ENCODE results near the gene SASS6. TPM values are rescaled to one million over a fixed set of nuclear protein-coding genes. Genes with fewer than 3 reads are reported as not detected.

Gene SASS6
- polyA plus RNA-seq, 4 donors, result 6.4 to 10.7 (median 8.9) TPM

DNA sequence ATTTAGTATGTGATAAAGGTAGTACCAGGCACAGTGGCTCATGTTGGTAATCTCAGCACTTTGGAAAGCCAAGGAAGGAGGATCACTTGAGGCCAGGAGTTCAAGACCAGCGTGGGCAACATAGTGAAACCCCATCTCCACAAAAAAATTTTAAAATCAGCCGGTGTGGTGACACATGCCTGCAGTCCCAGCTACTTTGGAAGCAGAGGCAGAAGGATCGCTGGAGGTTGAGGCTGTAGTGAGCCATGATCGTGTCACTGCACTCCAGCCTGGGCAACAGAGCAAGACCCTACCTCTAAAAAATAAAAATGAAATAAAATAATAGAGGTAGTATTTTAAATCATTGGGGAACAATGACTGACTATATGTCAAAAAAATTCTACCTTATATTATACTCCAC, 17.2 kb downstream of the SASS6 start:
- DNase-seq (ENCODE audit: low read depth in 4 of 4, low spot score in 3 of 4), result no peak

DNA sequence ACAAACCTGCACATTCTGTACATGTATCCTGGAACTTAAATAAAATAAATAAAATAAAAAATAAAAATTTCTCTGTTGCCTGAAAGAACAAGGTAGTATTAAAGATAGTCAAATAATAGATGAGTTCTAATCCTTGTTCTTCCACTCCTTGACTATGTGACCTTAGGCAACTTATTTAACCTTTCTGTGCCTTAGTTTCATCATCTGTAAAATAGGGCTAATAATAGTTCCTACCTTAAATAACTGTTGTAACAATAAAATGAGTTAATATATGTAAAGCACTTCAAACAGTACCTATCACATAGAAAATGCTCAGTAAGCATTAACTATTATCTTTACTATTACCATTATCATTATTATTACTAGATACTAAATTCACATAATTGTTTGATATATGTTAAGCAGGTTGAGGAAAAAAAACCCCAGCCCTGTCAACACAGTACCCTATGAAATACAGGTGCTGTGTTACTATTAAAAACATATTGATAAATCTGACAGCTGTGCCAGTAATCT, 23.1 kb downstream of the SASS6 start:
- DNase-seq (ENCODE audit: low read depth in 4 of 4, low spot score in 3 of 4), result no peak

DNA sequence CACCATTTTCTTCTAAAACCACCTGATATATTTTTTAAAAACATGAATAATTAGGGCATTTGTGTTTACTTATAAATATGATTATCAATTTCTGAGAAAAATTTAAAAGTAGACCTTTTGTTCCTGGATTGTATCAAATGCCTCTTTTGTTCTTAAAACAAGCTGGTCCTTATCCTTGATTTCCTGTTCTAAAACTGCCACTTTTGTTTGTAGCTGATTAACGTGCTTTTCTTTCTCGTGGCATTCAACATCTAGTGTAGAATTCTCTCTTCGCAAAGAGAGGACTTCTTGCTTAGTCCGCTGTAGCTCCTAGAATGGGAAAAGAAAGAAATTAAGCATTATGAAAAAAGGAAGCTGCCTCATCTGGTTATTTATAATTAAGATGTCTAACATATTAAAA, 25.0 kb downstream of the SASS6 start:
- no peak for DNase-seq (ENCODE audit: low read depth in 4 of 4, low spot score in 3 of 4)

DNA sequence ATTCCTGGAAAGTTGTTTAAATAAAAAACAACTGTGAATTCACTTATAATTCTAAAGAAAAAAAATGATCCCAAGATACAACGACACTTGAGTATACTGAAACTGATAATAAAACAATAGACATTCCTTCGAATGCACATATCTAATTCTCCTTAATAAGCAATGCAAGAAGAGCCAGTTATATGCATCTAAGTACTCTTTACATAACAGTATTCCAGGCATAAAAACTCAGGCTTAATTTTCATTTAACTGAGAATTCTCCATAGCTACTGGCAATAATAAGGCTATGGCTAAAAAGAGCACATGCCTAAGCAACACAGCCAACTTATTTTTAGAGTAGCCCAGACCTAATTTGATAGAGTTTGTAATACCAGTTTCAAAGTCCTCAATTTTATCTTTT, 31.2 kb downstream of the SASS6 start:
- no peak for DNase-seq (ENCODE audit: low read depth in 4 of 4, low spot score in 3 of 4)

DNA sequence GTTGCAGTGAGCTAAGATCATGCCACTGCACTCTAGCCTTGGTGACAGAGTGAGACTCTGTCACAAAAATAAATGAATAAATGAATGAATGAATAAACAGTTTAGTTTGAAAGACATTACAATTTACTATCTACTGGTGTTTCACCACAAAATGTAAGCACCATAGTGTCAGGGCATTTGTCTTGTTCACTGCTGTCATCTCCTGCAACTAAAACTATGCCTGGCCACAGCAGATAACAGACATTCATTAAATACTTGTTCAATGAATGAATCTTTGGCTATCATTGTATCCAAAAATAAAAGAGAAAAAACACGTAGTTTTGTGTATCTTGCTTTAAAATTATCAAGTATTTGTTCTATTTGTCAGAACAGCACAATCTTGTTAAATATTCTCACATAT, 32.5 kb downstream of the SASS6 start:
- no peak for DNase-seq (ENCODE audit: low read depth in 4 of 4, low spot score in 3 of 4)

DNA sequence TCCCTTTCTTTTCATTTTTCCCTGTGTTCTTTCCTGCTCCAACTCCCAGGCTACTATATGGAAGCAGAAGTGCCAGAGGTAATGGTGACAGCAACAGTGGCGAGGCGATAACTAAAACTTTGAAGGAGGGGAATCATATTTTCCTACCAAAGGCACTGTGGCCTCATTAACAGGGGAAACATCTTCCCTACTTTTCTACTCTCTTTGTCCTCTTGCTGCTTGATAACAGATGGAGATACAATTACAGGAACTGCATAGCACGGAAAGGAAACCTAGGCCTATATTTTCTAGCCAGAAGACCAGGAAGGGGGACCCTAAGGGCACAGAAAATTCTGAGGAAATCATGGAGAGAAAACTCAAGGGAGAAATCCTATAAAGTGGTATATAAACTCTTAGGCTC, 42.3 kb downstream of the SASS6 start:
- DNase-seq (ENCODE audit: low read depth in 4 of 4, low spot score in 3 of 4), result no peak

DNA sequence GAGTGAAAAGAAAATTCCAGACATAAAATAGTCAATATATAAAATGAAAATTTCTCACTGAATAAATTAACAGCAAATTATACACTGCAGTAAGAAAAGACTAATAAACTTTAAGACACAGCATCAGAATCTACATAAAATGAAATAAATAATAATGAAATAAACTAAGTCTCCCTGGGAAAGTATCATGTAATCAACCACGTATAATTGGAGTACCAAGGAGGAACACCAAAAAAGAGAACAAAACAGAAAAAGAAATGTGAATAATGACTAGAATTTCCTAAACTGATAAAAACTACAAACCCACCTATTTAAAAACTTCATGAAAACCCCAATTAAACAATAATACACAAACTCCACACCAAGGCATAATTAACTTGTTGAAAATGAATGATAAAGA, 43.6 kb downstream of the SASS6 start:
- no peak for DNase-seq (ENCODE audit: low read depth in 4 of 4, low spot score in 3 of 4)

DNA sequence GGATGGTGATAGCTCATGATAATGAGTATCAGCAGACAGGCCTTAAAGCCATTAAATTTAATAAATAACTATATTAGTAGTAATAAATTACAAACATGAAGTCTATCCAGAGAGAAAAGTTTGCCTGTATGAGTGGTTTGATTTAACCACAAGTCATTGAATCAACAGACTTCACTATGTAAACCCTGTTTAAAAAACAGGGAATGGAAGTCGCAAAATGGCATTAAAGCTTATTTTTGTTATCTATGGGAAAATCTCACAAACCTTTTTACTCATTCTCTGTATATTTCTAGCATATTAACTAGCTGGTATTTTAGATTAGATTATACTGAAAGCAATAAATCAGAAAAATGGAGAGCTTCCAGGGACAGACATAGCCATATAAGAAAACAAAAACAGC, 45.3 kb downstream of the SASS6 start:
- DNase-seq (ENCODE audit: low read depth in 4 of 4, low spot score in 3 of 4), result no peak

DNA sequence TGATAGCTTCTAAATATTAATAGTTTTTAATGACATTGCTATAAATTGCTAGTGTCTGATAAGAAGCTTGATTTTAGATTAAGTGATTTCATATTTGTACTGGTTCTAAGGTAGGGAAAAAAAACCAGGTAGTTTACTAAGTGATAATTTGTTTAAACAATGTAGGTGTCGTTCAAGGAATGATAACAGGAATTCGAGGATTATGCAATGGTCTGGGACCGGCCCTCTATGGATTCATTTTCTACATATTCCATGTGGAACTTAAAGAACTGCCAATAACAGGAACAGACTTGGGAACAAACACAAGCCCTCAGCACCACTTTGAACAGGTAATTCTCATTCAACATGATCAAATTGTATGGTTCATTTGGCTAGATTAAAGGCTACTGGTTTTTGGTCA, 52.4 kb downstream of the SASS6 start:
- no peak for DNase-seq (ENCODE audit: low read depth in 4 of 4, low spot score in 3 of 4)

DNA sequence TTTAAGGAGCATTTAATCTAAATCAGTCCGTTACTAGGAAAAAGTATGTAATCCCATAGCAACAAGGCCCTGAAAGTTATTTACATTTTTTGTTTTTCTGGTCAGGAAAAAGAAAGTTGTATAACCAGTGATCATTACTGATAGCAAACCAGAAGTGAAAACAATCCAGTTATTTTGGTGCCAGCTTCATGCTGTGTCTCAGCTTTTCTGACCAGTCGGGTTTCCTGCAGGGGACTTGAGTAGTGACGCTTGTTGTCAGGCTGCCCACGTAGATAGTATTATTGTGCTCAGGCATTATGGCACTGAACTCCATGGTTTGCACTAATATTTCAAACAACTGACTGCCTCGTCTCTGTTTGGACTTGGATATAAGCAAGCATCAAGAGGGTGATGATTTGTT, 55.2 kb downstream of the SASS6 start:
- DNase-seq (ENCODE audit: low read depth in 4 of 4, low spot score in 3 of 4), result no peak

DNA sequence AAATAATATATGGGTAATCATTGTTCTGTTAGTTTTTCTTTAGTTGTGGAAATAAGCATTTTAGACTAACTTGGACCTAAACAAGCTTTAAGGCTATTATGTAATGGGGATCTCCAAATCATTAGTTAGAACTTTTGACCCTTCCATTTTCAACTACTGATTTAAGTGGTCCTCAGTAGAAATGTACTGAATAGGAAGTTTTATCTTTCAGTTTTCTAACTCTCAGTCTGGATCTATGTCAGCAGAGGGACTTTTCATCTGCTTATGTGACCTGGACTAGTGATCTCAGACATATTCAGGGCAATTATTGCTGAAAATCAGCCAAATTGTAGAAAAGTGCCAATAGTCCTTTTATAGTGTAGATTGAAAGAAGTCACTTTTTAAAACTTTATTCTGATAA, 56.0 kb downstream of the SASS6 start:
- DNase-seq (ENCODE audit: low read depth in 4 of 4, low spot score in 3 of 4), result no peak

DNA sequence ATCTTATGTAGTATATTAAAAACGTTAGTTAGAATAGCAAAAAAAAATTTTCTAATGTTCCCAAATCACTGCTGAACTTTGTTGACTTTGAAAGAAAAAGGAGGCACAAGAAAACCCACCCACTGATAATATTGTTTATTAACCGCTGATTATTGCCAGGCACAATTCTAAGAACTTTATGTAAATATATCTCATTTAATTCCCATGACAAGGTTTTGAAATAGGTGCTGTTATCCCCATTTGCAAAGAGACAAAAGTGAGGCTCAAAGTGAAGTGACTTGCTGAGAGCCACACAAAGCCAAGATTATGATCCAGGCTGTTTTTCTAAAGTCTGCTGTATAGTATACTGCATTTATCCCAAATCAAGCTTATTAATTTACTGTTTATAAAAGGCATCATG, 56.4 kb downstream of the SASS6 start:
- no peak for DNase-seq (ENCODE audit: low read depth in 4 of 4, low spot score in 3 of 4)

DNA sequence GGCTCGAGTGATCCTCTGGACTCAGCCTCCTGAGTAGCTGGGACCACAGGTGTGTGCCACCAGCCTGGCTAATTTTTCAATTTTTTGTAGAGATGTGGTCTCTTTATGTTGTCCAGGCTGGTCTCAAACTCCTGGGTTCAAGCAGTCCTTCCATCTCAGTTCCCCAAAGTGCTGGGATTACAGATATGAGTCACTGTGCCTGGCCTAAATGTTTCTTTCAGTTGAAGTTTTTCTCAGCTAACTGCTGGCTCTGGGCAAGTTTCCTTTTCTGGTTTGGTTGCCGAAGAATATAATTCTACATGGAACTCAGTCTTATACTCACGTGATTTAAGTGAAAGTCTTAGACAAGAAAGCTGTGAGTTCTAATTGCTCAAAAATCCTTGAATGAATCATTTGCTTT, 57.0 kb downstream of the SASS6 start:
- DNase-seq (ENCODE audit: low read depth in 4 of 4, low spot score in 3 of 4), result no peak

DNA sequence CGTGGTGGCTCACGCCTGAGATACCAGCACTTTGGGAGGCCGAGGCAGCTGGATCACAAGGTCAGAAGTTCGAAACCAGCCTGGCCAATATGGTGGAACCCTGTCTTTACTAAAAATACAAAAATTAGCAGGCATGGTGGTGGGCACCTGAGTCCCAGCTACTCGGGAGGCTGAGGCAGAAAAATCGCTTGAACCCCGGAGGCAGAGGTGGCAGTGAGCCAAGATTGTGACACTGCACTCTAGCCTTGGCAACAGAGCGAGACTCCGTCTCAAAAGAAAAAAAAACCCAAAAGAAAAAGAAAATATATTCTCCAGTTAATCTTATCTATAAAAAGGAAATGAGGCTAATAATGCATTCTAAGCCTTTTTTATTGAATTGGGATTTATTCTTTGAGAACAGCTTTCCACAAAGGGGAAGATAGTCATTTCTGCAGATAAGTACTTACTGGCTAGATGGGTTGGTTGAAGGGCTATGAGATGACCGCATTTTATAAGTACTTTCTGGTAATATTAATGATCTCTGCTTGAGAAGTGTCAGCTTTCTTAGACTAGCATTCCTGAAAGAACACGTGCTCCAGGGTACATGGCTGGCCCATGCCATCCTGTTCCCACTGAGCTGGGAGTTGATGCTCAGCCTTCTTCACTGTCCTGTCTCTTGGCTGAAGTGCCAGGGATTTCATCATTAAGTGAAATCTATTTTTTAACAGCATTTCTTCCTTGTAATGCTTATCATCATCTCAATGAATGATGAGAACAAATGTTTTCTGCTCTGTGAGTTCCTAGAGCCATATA, 57.9 kb downstream of the SASS6 start:
- no peak for DNase-seq (ENCODE audit: low read depth in 4 of 4, low spot score in 3 of 4)

DNA sequence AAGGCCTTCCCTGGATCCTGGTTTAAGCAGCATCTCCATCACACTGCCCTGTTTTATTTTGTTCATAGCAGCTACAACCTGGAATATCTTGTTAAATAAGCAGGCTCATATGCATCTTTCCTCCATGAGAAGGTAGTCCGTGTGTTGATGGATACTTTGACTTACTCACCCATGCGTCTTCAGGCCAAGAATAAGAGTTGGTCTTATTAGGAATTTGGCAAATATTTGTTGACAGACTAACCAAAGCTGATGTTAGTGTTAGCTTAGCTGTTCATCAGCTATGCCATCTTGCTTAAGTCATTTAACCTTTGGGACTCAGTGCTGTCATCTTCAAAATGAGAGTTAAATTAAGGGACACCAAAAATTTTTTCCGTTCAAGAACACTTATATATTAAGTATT, 59.2 kb downstream of the SASS6 start:
- DNase-seq (ENCODE audit: low read depth in 4 of 4, low spot score in 3 of 4), result no peak

DNA sequence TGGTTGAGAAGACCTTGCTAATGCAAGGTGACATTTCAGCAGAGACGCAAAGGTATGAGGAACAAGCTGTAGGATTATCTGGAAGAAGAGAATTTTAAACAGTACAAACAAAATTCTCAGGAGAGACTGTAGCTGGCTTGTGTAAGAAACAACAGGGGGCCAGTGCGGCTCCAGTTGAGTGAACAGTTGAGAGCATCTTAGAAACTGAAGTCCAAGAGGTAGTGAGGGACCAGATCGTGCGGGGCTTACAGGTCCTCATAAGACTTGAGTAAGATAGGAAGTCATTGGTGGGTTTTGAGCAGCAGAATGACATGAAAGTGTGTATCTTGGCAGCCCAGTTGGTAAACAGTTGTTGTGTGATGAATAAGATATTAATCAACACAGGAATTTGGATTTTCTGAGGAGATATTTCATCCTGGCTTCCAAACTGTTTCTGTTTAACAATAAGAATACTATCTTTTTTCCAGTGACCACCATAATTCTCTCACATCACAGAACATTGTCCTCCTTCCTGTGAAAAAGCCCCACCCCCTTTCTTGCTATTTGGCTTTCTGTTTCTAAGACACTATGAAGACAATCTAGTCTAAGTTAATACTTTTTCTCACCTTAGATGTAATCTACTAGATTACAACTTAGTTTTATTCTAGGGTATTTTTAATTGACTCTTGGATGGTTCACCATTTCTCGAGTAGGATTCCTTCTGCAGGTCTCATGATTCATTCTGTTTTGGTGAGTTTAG, 62.4 kb downstream of the SASS6 start:
- DNase-seq (ENCODE audit: low read depth in 4 of 4, low spot score in 3 of 4), result no peak

DNA sequence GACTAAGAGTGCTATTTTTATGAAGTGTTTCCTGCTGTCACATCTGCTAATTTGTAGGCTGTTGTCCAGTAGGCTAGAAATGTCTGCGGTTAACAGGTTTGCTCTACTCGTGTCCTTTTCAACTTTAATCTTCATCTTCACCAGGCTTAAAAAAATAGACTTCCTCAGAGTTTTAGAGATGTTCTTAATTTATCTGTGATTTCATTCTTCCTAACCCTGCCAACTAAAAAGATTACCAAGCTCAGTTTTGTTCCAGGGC, 66.8 kb downstream of the SASS6 start:
- DNase-seq (ENCODE audit: low read depth in 4 of 4, low spot score in 3 of 4), result no peak

DNA sequence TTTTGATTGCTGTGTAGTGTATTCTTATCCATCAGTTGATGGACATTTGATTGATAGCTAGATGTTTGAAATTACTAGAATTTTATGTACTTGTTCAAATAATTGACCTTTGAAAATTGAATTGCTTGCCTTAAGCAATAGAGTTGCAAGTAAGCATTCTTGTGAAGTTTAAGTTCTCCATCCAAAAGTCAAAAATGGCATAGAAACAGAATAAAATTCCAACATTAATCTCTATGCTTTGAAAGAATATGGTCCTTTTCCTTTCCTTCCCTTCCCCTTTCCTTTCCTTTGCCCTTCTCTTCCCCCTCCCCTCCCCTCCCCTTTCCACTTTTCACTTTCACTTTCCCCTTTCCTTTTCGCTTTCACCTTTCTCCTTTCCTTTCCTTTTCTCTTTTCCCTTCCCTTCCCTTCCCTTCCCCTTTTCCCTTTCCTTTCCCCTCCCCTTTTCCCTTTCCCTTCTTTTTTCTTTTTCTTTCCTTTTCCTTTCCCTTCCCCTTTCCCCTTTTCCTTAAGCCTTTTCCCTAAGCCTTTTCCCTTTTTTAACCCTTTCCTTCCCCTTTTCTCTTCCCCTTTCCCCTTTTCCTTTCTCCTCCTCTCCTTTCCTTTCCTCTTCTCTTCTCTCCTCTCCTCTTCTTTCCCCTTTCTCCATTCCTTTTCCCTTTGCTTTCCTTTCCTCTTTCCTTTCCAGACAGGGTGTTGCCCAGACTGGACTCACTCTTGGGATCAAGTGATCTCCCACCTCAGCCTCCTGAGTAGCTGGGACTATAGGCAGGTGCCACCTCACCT, 67.4 kb downstream of the SASS6 start:
- DNase-seq (ENCODE audit: low read depth in 4 of 4, low spot score in 3 of 4), result no peak

DNA sequence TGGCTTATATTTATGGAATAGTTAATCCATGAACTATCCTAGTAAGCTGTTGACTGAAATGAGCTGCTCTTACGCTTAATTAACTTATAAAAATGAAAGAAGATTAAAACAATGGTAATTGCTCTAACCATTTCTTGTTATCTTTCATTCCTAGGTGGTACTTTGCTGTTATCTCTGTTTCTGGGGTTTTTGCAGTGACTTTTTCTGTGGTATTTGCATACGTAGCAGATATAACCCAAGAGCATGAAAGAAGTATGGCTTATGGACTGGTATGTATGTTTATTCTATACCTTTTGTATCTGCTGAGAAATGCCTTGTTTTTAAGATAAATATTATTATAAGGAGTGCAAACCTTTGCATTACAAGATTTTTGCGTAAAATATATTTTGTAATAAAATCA, 71.0 kb downstream of the SASS6 start:
- DNase-seq (ENCODE audit: low read depth in 4 of 4, low spot score in 3 of 4), result no peak

DNA sequence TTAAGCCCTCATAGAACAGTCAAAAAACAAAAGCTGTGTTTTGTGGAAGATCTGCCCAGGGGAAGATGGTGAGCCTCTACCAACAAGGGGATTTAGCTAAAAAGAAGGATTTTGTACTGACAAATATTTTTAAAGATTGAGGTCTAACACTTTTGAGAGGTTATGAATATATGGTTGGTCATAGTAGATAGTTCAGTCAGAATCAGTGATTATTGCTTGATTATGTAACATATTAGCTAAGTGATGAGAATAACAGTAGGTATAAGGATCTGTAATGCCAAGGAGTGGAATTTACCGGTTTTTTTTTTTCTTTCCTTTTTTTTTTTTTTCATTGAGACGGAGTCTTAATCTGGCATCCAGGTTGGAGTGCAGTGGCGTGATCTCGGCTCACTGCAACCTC, 79.0 kb downstream of the SASS6 start:
- DNase-seq (ENCODE audit: low read depth in 4 of 4, low spot score in 3 of 4), result no peak

DNA sequence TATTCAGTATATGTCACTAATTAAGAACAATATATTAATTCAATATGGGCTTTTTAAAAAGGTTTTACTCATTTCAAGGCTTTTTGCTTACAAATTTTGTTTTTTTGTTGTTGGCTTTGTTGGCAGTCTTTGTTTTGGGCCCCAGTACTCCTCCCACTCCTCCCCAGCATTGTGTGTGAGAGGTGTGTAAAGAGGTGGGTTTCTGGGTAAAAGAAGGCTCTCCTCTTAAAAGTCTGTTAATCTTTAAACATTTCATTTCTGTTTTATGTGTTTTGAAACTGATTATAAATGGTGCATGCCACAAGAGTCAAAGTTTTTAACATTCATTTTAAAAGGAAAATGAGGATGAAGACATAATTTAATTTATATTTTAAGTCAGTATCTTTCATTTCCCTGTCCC, 79.6 kb downstream of the SASS6 start:
- no peak for DNase-seq (ENCODE audit: low read depth in 4 of 4, low spot score in 3 of 4)

DNA sequence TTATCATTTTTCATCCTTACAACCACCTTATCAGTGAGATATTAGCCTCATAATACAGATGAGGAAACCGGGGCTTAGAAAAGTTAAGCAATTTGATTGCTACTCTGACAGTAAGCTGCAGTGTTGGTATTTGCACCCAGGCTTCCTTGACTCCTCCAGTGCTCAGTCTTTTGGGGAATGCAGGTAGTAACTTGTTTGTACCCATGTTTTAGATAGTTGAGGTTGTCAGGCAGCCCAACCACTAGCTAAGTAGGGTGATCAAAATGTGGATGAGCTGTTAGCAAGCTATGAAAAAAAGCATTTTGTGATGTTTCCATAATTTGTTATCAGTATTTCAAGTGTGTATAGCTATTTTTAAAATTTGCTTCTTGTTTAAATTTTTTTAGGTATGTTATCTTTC, 80.8 kb downstream of the SASS6 start:
- no peak for DNase-seq (ENCODE audit: low read depth in 4 of 4, low spot score in 3 of 4)
